Measurements from ENCODE around the gene PPM1B.
"Not testable (repeated sequence)": the region's sequence is repeated elsewhere in the genome, so short reads cannot be mapped to it uniquely, and the experiment has no call there.

DNA sequence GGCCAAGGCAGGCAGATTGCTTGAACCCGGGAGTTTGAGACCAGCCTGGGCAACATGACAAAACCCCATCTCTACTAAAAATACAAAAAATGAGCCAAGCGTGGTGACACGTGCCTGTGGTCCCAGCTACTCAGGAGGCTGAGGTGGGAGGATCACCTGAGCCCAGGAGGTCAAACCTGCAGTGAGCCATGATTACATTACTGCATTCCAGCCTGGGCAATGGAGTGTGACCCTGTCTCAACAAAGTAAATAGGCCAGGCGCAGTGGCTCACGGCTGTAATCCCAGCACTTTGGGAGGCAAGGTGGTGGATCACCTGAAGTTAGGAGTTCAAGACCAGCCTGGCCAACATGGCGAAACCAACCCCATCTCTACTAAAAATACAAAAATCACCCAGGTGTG, 80.6 kb downstream of the PPM1B start:
- not testable (repeated sequence) for TF ChIP-seq EZH2 (IDR thresholded peaks at IDR 0.05; ENCODE audit: insufficient read depth, poor library complexity, severe bottlenecking); EZH2phosphoT487 (IDR thresholded peaks at IDR 0.05; ENCODE audit: insufficient read depth, low read depth)

Data from GM23248 (cell line).